GM19395 (cell line): ENCODE results near the gene LUM.

Source experiments
- ATAC-seq: cut with Tn5 transposase; IDR thresholded peaks from one replicate; pipeline ENCODE4 v1.9.1; 2021; ENCODE audit warnings: mild to moderate bottlenecking, moderate library complexity; ENCODE audit not compliant: unreplicated experiment

LUM gene

GRCh38 chr12:91074851-91075250 lies 36.4 kb downstream of the LUM start:
- ATAC-seq: no peak

- no peak for ATAC-seq
Observed at GRCh38 chr12:91074154-91074709, 37.1 kb downstream of the LUM start.

- ATAC-seq: no peak
Observed at GRCh38 chr12:91073426-91073825, 37.9 kb downstream of the LUM start.

GRCh38 chr12:91072931-91073330 lies 38.4 kb downstream of the LUM start:
- ATAC-seq: no peak

- ATAC-seq: no peak
Observed at GRCh38 chr12:91070936-91071335, 40.4 kb downstream of the LUM start.

- no peak for ATAC-seq
Observed at GRCh38 chr12:91065396-91065795, 45.9 kb downstream of the LUM start.

GRCh38 chr12:91064640-91065039 lies 46.7 kb downstream of the LUM start:
- no peak for ATAC-seq

GRCh38 chr12:91061091-91061490 lies 50.2 kb downstream of the LUM start:
- ATAC-seq: no peak

GRCh38 chr12:91059211-91059610 lies 52.1 kb downstream of the LUM start:
- no peak for ATAC-seq

- ATAC-seq: no peak
Observed at GRCh38 chr12:91058786-91059185, 52.5 kb downstream of the LUM start.

GRCh38 chr12:91057368-91058165 lies 53.7 kb downstream of the LUM start, which contains the start of gene KERA:
KERA (minus strand) TSS chr12:91058024; CDS start chr12:91056281, 1,743 bp downstream.
- ATAC-seq: no peak

GRCh38 chr12:91056488-91056887 lies 54.8 kb downstream of the LUM start:
- no peak for ATAC-seq

- no peak for ATAC-seq
Observed at GRCh38 chr12:91055976-91056375, 55.3 kb downstream of the LUM start.

GRCh38 chr12:91053951-91054715 lies 57.2 kb downstream of the LUM start:
- no peak for ATAC-seq
